H1 (cell line): Measurements from ENCODE around the gene ARMC6. TPM values are rescaled to one million over a fixed set of nuclear protein-coding genes. Genes with fewer than 3 reads are reported as not detected.

Experiments
- ATF3 ChIP-seq: IDR thresholded peaks from 2 replicates; pipeline ENCODE4 v1.6.1; 2011; ENCODE audit warnings: low read depth, mild to moderate bottlenecking, low read length; ENCODE audit not compliant: insufficient read depth
- CHD1 ChIP-seq: IDR thresholded peaks from 2 replicates; pipeline ENCODE4 v1.6.1; 2012; ENCODE audit warnings: low read depth, low read length, improper control_type of control experiment
- GABPA ChIP-seq: IDR thresholded peaks from 2 replicates; pipeline ENCODE4 v1.6.1; 2011; ENCODE audit warnings: mild to moderate bottlenecking, low read length, moderate library complexity, borderline replicate concordance; ENCODE audit not compliant: insufficient read depth
- JUND ChIP-seq: IDR thresholded peaks from 2 replicates; pipeline ENCODE4 v1.6.1; 2011; ENCODE audit warnings: mild to moderate bottlenecking, improper control_type of control experiment, low read length
- KDM4A ChIP-seq: IDR thresholded peaks from one replicate; pipeline ENCODE4 v1.7.1; 2012; ENCODE audit warnings: low read depth, mild to moderate bottlenecking, moderate library complexity, low read length, inconsistent platforms; ENCODE audit not compliant: severe bottlenecking
- NANOG ChIP-seq: IDR thresholded peaks from 2 replicates; pipeline ENCODE4 v1.6.1; 2011; ENCODE audit warnings: low read length, low read depth, mild to moderate bottlenecking, inconsistent platforms; ENCODE audit not compliant: insufficient read depth, poor library complexity, severe bottlenecking
- RBBP5 ChIP-seq: IDR thresholded peaks from 2 replicates; pipeline ENCODE4 v1.7.1; 2012; ENCODE audit warnings: low read depth, mild to moderate bottlenecking, inconsistent platforms, low read length, moderate library complexity, borderline replicate concordance
- SP2 ChIP-seq: IDR thresholded peaks from 2 replicates; pipeline ENCODE4 v1.6.1; 2012; ENCODE audit warnings: mild to moderate bottlenecking, low read length, inconsistent platforms
- SP4 ChIP-seq: IDR thresholded peaks from 2 replicates; pipeline ENCODE4 v1.6.1; 2012; ENCODE audit warnings: low read length, inconsistent platforms
- TAF7 ChIP-seq: optimal IDR thresholded peaks from 2 replicates; pipeline ENCODE3; 2011; ENCODE audit warnings: low read depth, mild to moderate bottlenecking, inconsistent platforms, low read length, moderate library complexity, borderline replicate concordance
- polyA plus RNA-seq, 7 experiments: library from polyadenylated mRNA; depleted of rRNA in 3 of 7; stranded (reverse) in 5 of 7; unstranded in 2 of 7; fragments of >200 nt in 5 of 7; fragments of 200-250 nt in 2 of 7; gene quantifications; 1 replicate in 5 of 7; 2 replicates in 1 of 7; 4 replicates in 1 of 7; pipeline versions ENCODE4 v1.2.1 to v1.2.3, GENCODE V29; 2011 to 2013; ENCODE audit warnings: missing spikeins in 2 of 7, mixed read lengths in 2 of 7
- total RNA-seq: library from RNA; stranded (reverse); fragmentation: NEBNext Ultra II Directional; extraction: Animal tissue kit (Norgen Biotek cat#: 25700); gene quantifications from 2 replicates; pipeline ENCODE4 v1.2.1, GENCODE V29; 2021

Gene ARMC6
- total and polyA plus RNA-seq, 2 of the 8 experiments (the other 6 are each of a cell fraction or from before 2014, with no cell fraction given): 67.1 to 68.3 TPM

GRCh38 chr19:18996351-18996750 is 37.1 kb upstream of the ARMC6 start (continued):
- TF ChIP-seq RBBP5: no peak
- TF ChIP-seq NANOG: no peak
- no peak for TF ChIP-seq GABPA
- no peak for TF ChIP-seq TAF7
- TF ChIP-seq JUND: no peak
- no peak for TF ChIP-seq CHD1
- no peak for TF ChIP-seq KDM4A
- no peak for TF ChIP-seq ATF3
- no peak for TF ChIP-seq SP4
- TF ChIP-seq SP2: no peak
